CD14-positive monocyte (primary cell): ENCODE measurements around the gene ODC1. TPM values are rescaled to one million over a fixed set of nuclear protein-coding genes. Genes with fewer than 3 reads are reported as not detected.

Source experiments
- DNase-seq, 3 donors: peaks; one replicate each; pipeline ENCODE4 v3.0.0-alpha.2; 2011 to 2022
- H2AFZ ChIP-seq: 2 replicates; pipeline ENCODE4 v1.6.0; 2012; ENCODE audit warnings: mild to moderate bottlenecking, low read depth, low read length, inconsistent platforms; ENCODE audit not compliant: insufficient read depth, poor library complexity, severe bottlenecking
- H3K27ac ChIP-seq, 2 donors: 1 replicate in 1 of 2; 2 replicates in 1 of 2; pipeline ENCODE4 v1.5.1; 2012 to 2013; ENCODE audit warnings: low read length in 2 of 2, control low read depth in 1 of 2, inconsistent platforms in 1 of 2, low read depth in 1 of 2, mild to moderate bottlenecking in 1 of 2
- H3K27me3 ChIP-seq, 2 donors: one replicate each; pipeline versions ENCODE4 v1.6.0 to v1.6.1; 2011 to 2013; ENCODE audit warnings: low read length in 2 of 2; ENCODE audit not compliant: control insufficient read depth in 2 of 2, insufficient read depth in 2 of 2
- H3K36me3 ChIP-seq, 2 donors: replicated peaks in 1 of 2; 1 replicate in 1 of 2; 2 replicates in 1 of 2; pipeline versions ENCODE4 v1.5.1 to v1.6.1; 2012 to 2013; ENCODE audit warnings: low read length in 2 of 2, control low read depth in 1 of 2, inconsistent platforms in 1 of 2, mild to moderate bottlenecking in 1 of 2; ENCODE audit not compliant: insufficient read depth in 2 of 2, control insufficient read depth in 1 of 2
- H3K4me1 ChIP-seq, 2 donors: 1 replicate in 1 of 2; 2 replicates in 1 of 2; pipeline versions ENCODE4 v1.5.1 to v1.6.1; 2012 to 2013; ENCODE audit warnings: low read length in 2 of 2, control low read depth in 1 of 2, inconsistent platforms in 1 of 2, mild to moderate bottlenecking in 1 of 2, moderate library complexity in 1 of 2; ENCODE audit not compliant: insufficient read depth in 2 of 2, control insufficient read depth in 1 of 2
- H3K4me2 ChIP-seq: replicated peaks from 2 replicates; pipeline ENCODE3; 2012; ENCODE audit warnings: low read length, moderate library complexity, mild to moderate bottlenecking; ENCODE audit not compliant: poor library complexity, severe bottlenecking; ENCODE audit errors: extremely low read depth
- H3K4me3 ChIP-seq, 3 experiments: fragments of 200-600 bp in 1 of 3; sonication (generic) in 1 of 3; replicated peaks in 1 of 3; 1 replicate in 2 of 3; 2 replicates in 1 of 3; pipeline ENCODE4 v1.5.1; 2011 to 2013; ENCODE audit warnings: low read length in 3 of 3, mild to moderate bottlenecking in 3 of 3, control low read depth in 2 of 3, low read depth in 2 of 3, inconsistent platforms in 1 of 3, moderate library complexity in 1 of 3
- H3K79me2 ChIP-seq: 2 replicates; pipeline ENCODE4 v1.6.0; 2012; ENCODE audit warnings: mild to moderate bottlenecking, control low read depth, inconsistent platforms, low read length, moderate library complexity; ENCODE audit not compliant: insufficient read depth
- H3K9ac ChIP-seq: 2 replicates; pipeline ENCODE4 v1.6.0; 2017; ENCODE audit warnings: low read length, mild to moderate bottlenecking; ENCODE audit not compliant: insufficient read depth, poor library complexity, severe bottlenecking
- H3K9me3 ChIP-seq, 2 donors: replicated peaks in 1 of 2; 1 replicate in 1 of 2; 2 replicates in 1 of 2; pipeline versions ENCODE4 v1.5.1 to v1.6.1; 2012 to 2013; ENCODE audit warnings: low read length in 2 of 2, control low read depth in 1 of 2; ENCODE audit not compliant: control insufficient read depth in 1 of 2, insufficient read depth in 1 of 2
- H4K20me1 ChIP-seq: 2 replicates; pipeline ENCODE4 v1.6.0; 2012; ENCODE audit warnings: mild to moderate bottlenecking, low read length, control low read depth, moderate library complexity; ENCODE audit not compliant: insufficient read depth
- H3K27ac Mint-ChIP-seq, 7 donors: one replicate each; pipeline ENCODE4 v1.8.0; 2020; ENCODE audit warnings: mild to moderate bottlenecking in 7 of 7, mixed read lengths in 7 of 7, moderate library complexity in 6 of 7, inconsistent platforms in 2 of 7
- H3K27me3 Mint-ChIP-seq, 3 donors: one replicate each; pipeline ENCODE4 v1.8.0; 2021 to 2022; ENCODE audit warnings: low read depth in 3 of 3, mild to moderate bottlenecking in 3 of 3, mixed read lengths in 3 of 3, moderate library complexity in 3 of 3, inconsistent platforms in 1 of 3
- H3K36me3 Mint-ChIP-seq, 2 donors: one replicate each; pipeline ENCODE4 v1.8.0; 2020; ENCODE audit warnings: mixed read lengths in 2 of 2, inconsistent platforms in 1 of 2, mild to moderate bottlenecking in 1 of 2
- H3K4me1 Mint-ChIP-seq: one replicate; pipeline ENCODE4 v1.8.0; 2020; ENCODE audit warnings: mild to moderate bottlenecking, mixed read lengths
- H3K4me3 Mint-ChIP-seq, 2 donors: one replicate each; pipeline ENCODE4 v1.8.0; 2020; ENCODE audit warnings: mild to moderate bottlenecking in 2 of 2, mixed read lengths in 2 of 2, moderate library complexity in 1 of 2
- H3K9me3 Mint-ChIP-seq, 7 donors: one replicate each; pipeline ENCODE4 v1.8.0; 2020 to 2022; ENCODE audit warnings: mixed read lengths in 7 of 7, mild to moderate bottlenecking in 6 of 7, moderate library complexity in 6 of 7, inconsistent platforms in 2 of 7
- WGBS: methylation state at CpG from one replicate; pipeline ENCODE4 v1.1.5; 2013; ENCODE audit warnings: missing lambda C conversion rate; ENCODE audit not compliant: insufficient coverage; 5-methylcytosine and 5-hydroxymethylcytosine counted together
- intact Hi-C, 2 donors: fragments of 100-400 bp; cut with micrococcal nuclease; formaldehyde crosslinking; loops; one replicate each; pipeline versions ENCODE4 v1.15.0 to v1.15.1; 2023
- polyA plus RNA-seq, 3 donors: library from polyadenylated mRNA; depleted of rRNA in 1 of 3; unstranded in 2 of 3; stranded (reverse) in 1 of 3; fragments of 300-500 nt in 2 of 3; fragments of >200 nt in 1 of 3; fragmentation: Illumina TruSeq in 2 of 3; gene quantifications; 1 replicate in 2 of 3; 2 replicates in 1 of 3; pipeline ENCODE4 v1.2.3, GENCODE V29; 2012 to 2021
- TF ChIP-seq, protein P1 (sequence below): fragments of 200-600 bp; IDR thresholded peaks from one replicate; pipeline ENCODE4 v1.8.0; 2022; ENCODE audit warnings: antibody characterized with exemption, mild to moderate bottlenecking

Gene ODC1
- polyA plus RNA-seq, 3 donors = 22.7 to 27.3 (median 23.6) TPM

- Histone ChIP-seq H3K4me2 (no peak overlapping the region), H3K4me3 (no peak overlapping the region), H3K4me1 (peaks cover 55 to 66% of the 10 kb centered on the region in 2 donors), H3K9ac (no peak overlapping the region), H3K79me2 (peaks cover 76% of the 10 kb centered on the region), H3K27me3 (no peaks in the 10 kb centered on the region), H3K9me3 (no peaks in the 10 kb centered on the region), H3K27ac (no peak overlapping the region), H3K36me3 (no peaks in the 10 kb centered on the region), H2AFZ (no peak overlapping the region), H4K20me1 (peaks cover 41% of the 10 kb centered on the region)
- intact Hi-C loops = no loop called here
- H3K9me3 Mint-ChIP-seq = peaks cover 0 to 1% (median 0%) of the 10 kb centered on the region in 7 donors
- H3K4me1 Mint-ChIP-seq = peaks cover 72% of the 10 kb centered on the region
- H3K36me3 Mint-ChIP-seq = peaks cover 11 to 27% of the 10 kb centered on the region in 2 donors
- H3K27ac Mint-ChIP-seq = peak overlapping the region in 3 of 7 donors; percentile 8 to 62 (median 37)
- H3K4me3 Mint-ChIP-seq = no peak overlapping the region
- H3K27me3 Mint-ChIP-seq = peaks cover 0 to 2% (median 0%) of the 10 kb centered on the region in 3 donors
- DNase-seq = no peak
- TF ChIP-seq, protein P1, sequence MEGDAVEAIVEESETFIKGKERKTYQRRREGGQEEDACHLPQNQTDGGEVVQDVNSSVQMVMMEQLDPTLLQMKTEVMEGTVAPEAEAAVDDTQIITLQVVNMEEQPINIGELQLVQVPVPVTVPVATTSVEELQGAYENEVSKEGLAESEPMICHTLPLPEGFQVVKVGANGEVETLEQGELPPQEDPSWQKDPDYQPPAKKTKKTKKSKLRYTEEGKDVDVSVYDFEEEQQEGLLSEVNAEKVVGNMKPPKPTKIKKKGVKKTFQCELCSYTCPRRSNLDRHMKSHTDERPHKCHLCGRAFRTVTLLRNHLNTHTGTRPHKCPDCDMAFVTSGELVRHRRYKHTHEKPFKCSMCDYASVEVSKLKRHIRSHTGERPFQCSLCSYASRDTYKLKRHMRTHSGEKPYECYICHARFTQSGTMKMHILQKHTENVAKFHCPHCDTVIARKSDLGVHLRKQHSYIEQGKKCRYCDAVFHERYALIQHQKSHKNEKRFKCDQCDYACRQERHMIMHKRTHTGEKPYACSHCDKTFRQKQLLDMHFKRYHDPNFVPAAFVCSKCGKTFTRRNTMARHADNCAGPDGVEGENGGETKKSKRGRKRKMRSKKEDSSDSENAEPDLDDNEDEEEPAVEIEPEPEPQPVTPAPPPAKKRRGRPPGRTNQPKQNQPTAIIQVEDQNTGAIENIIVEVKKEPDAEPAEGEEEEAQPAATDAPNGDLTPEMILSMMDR = no peak
- 96% methylated on average over 12 of the region's 13 CpGs for WGBS
Observed at GRCh38 chr2:10396464-10396863, 51.7 kb downstream of the ODC1 start.

GRCh38 chr2:10395893-10396292, 52.2 kb downstream of the ODC1 start:
- peaks cover 15 to 27% of the 10 kb centered on the region in 2 donors for H3K36me3 Mint-ChIP-seq
- H3K27ac ChIP-seq = no peak overlapping the region
- no peaks in the 10 kb centered on the region for H3K9me3 ChIP-seq
- no peaks in the 10 kb centered on the region for H3K27me3 ChIP-seq
- peak overlapping the region in 2 of 7 donors; percentile 8 to 69 for H3K27ac Mint-ChIP-seq
- TF ChIP-seq, protein P1 = no peak
- DNase-seq = no peak
- no peak overlapping the region for H3K4me3 ChIP-seq
- peaks cover 0 to 1% (median 0%) of the 10 kb centered on the region in 7 donors for H3K9me3 Mint-ChIP-seq
- H3K4me1 Mint-ChIP-seq = peaks cover 72% of the 10 kb centered on the region
- 97% methylated on average over 13 of the region's 14 CpGs for WGBS
- H3K79me2 ChIP-seq = peaks cover 76% of the 10 kb centered on the region
- no peaks in the 10 kb centered on the region for H3K36me3 ChIP-seq
- no peak overlapping the region for H3K4me2 ChIP-seq
- H3K9ac ChIP-seq = no peak overlapping the region
- no peak overlapping the region for H3K4me3 Mint-ChIP-seq
- peaks cover 53 to 66% of the 10 kb centered on the region in 2 donors for H3K4me1 ChIP-seq
- intact Hi-C loops = no loop called here
- H4K20me1 ChIP-seq = peaks cover 42% of the 10 kb centered on the region
- H3K27me3 Mint-ChIP-seq = peaks cover 0 to 2% (median 0%) of the 10 kb centered on the region in 3 donors
- no peak overlapping the region for H2AFZ ChIP-seq
